GM19240 (cell line): ENCODE measurements around the gene ENTPD8.

Experiments
- DNase-seq: peaks from one replicate; pipeline ENCODE4 v3.0.0; 2011; ENCODE audit warnings: low spot score; ENCODE audit not compliant: insufficient read length

The ENTPD8 gene, protein sequence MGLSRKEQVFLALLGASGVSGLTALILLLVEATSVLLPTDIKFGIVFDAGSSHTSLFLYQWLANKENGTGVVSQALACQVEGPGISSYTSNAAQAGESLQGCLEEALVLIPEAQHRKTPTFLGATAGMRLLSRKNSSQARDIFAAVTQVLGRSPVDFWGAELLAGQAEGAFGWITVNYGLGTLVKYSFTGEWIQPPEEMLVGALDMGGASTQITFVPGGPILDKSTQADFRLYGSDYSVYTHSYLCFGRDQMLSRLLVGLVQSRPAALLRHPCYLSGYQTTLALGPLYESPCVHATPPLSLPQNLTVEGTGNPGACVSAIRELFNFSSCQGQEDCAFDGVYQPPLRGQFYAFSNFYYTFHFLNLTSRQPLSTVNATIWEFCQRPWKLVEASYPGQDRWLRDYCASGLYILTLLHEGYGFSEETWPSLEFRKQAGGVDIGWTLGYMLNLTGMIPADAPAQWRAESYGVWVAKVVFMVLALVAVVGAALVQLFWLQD

DNA sequence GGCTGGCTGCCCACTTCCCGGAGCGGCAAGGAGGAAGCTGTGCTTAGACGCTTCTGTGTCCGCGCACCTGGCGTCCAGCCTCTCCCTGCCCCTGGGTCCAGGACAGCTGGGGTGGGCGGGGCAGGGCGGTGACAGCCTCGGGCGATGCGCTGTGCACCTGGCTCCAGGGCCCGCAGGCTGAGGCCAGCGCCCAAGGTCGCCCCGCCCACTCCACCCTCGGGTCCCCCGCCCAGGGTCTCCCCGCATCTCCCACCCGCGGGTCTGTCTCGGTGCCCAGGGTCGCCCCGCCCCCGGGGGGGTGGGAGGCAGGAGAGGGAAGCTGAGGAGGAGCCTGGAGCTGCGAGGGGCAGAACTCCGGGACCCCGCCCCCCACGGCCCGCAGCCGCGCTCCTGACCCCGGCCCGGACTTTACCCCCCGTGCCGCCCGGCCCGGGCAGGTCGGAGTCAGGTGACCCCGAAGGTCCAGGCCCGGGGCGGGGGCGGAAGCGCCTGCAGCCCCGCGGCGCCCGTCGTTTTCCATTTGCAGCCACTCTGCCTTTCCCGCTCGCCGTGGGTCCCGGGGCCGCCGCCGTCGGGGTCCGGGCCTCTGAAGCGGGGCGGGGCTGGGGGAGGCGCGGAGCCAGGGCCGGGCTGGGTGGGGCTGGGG lies at the start of gene ENTPD8:
TSS of gene ENTPD8 (minus strand) at position 69 of the 646 bp plus-strand sequence. CDS start 3,072 bp downstream, outside the sequence.
- no peak for DNase-seq

DNA sequence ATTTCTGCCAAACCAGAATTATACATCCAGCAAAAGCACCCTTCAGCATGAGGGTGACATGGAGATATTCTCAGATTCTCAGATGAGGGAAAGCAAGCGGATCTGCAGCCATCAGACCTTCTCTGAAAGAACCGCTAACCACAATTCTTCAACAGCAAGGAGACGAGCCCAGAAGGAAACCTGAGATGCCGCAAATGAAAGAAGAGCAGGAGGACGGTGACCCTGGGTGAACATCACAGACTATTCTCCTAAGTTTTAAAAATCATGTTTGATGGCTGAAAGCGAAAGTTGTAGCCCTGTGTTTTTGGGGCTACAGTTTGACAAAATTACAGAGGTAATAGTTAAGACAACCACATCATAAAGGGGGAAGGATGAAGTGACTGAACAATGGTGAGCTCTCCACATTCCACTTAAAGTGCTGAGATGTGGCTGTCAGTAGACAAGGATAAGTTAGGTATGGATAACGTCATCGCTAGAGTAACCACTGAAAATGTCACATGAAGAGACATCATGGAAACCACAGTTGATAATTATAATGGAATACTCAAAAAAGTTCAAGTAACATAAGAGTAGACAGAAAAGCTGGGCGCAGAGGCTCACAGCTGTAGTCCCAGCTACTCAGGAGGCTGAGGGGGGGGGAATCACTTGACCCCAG lies 49.5 kb upstream of the ENTPD8 start:
- no peak for DNase-seq

DNA sequence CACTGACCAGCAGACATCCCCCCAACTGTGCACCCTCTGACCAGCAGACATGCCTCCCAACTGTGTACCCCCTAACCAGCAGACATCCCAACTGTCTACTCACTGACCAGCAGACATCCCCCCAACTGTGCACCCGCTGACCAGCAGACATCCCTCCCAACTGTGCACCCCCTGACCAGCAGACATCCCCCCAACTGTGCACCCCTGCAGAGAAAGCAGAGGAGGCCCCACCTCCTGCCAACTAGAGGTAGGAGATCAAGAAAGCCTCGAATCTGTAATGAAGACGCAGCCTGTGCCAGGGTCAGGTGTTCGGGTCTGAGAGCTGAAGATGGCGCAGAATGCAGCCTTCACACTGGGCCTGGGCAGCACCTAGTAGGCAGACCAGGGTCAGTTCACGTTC lies 47.7 kb upstream of the ENTPD8 start:
- DNase-seq: no peak

DNA sequence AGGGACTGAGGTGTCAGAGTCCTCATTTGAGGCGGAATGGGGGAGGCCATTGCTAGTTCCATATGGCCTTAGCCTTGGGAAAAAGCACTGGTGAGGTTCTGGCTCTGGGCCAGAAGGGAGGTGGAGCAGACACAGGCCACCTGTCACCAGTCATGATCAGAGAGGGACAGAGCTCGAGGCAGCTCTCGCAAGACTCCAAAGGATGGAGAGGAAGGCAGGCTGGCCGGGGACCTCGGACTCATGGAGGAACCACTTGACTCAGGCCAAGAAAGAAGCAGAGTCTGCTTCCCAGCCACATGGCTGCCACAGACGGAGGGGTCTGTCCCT lies 47.1 kb upstream of the ENTPD8 start:
- DNase-seq: no peak

DNA sequence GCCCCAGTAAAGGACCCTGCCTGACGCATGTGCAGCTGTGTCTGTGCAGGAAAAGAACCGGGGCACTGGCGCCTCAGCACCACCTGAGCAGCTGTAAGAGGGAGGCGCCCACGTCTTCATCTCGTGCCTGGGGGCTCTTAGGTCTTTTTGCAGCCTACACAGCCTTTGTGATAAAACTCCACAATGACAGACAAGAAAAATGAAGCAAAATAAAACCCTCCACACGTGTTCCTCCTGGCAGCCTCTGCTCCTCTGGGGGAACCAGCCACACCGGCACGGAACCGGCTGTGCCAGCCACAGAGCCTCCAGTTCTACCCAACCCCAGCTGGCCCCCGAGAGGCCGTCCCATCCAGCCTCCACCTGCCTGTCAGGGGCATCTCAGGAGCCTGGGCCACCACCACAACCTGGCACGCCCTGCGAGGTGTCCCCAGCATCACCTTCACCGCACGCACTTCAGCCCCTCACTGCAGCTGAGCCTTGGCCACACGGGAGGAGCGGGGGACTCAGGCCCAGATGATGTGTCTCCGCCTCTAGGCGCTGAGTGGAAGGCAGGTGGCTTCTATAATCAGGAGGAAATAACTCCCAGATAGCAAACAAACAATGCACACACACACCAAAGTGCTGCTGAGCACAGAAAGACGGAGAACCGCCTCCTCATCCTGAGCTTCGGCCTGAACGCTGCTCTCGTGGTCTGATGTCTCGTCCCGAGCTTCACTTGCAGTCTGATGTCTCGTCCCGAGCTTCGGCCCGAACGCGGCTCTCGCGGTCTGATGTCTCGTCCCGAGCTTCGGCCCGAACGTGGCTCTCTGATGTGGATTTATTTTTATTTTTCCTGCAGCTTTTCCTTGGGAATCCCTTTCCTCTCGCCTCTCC lies 46.5 kb upstream of the ENTPD8 start:
- DNase-seq: no peak

DNA sequence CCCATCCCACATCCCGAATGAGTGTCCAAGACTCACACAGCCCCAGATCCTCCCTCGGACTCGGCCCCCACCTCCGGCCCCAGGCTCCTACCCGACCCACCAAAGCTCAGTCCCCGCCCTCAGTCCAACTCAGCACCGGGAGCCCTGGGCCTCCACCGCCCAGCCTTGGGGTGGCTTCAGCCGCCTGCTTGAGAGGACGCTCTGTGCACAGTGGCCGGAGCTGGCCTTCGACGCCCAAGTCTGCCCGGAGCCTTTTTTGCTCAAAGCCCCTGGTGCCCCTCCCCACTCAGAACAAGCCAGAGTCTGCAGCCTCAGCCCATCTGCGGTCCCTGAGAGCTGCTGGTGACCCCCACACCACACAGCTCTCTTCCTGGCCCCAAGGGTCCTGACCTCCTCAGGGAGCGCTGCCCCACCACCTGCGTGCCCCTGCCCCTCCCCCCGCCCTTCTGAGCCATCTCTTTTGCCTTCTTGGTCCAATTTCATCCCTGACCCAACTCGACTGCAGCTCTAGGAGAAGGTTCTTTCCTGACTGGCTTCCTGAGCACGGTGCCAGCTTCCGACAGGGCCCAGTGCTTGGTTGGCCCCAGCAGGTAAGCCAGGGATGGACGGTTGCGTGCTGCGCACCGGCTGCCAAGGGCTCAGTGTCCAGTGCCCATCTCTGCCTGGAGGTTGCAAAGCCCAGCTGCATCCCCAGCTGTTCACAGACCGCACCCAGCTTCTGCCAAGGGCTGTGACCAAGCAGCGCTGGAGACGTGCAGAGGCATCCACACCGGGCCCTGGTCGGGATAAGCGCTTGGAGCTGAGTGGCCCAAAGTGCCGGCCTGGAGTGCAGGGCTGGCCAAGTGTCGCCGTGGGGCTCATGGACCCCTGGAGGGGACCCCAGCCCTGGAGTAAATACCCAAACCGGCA lies 45.6 kb upstream of the ENTPD8 start:
- DNase-seq: no peak

DNA sequence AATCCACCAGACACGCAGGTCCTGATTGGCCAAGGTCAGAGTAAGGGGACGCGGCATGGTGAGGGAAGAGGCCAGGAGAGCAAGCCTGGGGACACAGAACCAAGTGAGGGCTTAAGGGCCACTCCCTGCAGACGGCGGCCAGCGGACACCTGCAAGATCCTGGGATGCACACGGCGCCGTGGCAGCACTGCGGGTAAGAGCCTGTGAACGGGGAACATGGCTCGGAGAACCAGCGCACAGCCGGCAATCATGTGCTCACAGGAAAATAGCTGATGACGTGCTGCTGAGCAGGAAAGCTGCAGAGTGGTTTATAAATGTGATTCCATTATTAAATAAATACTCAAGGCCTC lies 45.0 kb upstream of the ENTPD8 start:
- no peak for DNase-seq

DNA sequence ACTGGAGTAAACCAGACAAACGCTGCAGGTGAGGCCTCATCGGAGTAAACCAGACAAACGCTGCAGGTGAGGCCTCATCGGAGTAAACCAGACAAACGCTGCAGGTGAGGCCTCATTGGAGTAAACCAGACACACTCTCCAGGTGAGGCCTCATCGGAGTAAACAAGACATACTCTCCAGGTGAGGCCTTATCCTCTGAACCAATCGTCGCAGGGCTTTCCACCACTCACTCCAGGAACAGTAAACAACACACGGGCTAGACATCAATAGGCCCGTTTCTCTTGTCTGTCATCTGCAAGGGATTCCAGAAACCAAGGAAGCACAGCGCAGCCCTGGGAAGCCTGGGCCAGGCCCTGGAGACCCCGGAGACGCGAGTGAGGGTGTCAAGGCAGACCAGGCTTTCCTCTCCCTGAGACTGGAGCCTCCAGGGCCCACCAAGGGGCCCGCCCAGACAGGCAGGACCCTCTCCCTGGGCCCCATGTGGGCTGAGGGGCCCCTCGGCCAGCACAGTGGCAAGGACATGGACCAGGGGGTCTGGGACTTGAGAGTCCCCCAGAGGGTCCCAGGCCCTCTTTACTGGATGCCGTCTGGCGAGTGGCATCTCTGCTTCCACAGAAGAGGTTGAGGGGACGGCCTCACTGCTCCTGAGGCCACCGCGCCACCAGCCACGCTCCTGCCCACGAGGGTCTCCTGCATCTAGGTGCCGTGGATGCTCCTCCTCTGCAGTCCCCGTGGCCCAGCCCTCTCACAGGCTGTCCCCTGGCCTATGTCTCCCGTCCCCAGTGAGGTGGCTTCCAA lies 44.4 kb upstream of the ENTPD8 start:
- no peak for DNase-seq

DNA sequence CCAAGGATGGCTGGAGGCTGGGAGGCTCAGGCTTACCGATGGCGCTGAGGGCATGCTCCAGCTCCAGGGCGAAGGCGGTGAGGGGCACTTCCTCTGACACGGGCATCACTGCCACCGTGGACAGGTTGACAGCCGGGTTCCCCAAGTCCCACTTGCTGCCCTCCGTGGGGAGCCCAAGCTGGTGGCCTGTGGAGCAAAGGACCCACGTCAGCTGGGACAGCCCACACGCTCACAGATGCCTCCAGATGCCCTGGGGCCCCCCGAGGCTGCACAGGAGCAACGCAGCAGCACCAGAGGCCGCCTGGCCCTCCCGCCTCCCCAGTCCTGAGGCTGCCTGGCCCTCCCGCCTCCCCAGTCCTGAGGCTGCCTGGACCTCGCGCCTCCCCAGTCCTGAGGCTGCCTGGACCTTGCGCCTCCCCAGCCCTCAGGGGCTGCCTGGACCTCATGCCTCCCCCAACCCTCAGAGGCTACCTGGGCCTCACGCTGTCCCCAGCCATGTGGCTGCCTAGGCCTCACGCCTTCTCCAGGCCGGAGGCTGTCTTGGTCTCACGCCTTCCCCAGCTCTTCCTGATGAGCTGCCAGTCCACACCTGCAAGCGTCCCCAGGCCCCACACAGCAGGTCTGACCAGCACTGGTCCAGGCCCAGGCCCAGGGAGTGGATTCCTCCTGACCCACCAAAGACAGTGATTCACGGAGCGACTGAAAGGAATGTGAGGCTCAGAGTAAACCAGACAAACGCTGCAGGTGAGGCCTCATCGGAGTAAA lies 43.6 kb upstream of the ENTPD8 start:
- DNase-seq: no peak

DNA sequence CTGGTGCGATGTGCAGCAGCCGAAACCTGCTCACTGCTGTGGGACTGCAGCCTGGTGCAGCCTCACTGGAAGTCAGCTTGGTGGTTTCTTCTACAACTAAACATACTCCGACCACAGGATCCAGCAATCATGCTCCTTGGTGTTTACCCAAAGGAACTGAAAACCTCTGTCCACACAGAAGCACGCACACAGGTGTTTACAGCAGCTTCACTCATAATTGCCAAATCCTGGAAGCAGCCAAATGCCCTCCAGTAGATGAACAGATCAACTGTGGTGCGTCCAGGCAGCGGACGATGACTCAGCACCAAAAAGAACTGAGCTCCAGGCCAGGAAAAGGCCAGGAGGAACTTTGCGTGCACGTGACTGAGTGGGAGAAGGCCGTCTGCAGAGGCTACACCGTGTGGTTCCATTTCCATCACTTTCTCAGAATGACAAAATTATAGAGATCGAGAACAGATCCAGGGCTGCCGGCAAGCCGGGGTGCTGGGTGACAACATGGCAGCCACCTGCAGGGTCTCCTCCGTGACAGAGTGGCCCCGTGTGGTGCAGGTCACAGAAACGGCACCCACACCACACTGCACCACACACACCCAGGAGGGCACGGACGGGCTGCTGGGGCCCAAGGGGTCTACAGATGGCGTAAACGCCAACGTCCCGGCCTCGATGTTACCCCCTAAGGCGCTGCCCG lies 41.1 kb upstream of the ENTPD8 start:
- DNase-seq: no peak

DNA sequence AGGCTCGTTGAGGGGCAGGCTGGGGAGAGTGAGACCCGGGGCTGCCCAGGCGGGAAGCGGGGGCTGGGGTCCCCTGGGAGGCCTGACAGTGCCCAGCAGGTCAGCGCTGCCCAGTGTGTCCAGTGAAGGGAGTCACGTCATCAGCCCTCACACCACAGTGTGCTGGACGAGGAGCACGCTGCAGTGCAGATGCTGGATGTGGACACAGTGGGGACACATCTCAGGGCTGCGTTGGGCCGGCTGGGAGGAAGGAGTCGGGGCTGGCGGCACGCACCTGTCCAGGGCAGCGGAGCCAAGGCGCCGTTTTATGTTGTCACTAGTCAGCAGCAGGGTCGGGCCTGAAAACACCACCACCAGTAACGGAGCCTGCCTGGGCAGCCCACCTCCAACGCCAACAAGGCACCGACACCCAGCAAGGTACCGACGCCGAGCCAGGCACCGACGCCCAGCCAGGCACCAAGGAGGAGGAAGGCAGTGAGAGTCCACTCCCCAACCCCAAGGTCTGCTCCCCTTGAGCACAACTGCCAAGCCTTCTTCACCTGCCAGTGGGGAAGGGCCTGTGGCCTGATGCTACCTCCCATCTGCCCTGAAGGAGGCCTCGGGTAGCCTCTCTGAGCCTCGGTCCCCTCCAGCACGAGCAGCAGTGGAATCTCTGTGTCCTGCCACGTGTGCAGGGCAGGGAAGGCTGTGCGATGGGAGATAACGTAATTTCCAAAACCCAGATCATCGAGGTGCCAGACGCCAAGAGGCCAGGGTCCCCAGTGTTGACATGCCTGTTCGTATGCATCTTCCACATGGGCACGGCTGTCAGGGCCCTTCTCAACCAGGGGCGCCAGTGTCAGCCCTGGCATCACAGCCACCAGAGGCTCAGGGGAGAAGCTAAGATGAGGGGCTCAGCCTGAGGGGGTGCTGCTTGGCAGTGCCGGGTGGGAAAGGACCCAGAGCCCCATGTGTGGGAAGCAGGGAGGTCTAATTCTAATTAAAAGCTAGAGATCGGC lies 39.8 kb upstream of the ENTPD8 start:
- DNase-seq: no peak

DNA sequence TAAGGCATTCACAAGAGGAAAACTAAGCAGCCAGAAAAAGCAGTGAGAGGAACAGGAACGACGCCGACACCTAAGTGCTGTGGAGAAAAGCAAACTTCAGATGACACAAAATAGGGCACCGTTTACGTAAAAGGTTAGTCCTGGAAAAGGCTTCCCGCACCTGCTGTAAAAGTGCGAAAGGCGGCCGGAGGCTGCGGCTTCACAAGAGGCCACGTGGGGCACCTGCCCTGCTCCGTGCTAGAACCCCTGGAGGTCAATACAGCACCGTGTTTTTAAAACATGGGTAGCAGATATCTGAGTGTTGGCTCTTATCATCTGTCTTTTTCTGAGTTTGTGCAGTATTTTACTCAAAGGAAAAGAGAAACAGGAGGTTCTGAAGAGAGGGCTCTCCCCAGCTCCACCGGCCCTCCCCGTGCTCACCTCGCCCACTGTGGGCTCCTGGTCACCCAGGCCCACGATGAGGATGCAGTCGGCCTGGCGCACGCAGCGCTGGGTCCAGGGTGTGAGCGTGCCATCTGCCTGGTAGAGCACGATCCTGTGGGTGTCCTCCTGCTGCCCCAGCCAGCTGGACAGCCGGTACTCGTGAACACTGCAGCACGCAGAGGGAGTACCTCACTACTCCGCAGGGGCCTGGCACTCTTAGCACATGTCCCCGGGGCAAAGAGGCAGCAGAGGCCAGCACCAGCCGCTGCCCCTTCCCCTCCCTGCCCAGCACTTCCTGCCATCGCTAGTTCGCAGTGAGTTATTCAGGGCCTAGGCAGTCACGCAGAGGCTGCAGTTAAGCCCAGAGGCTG lies 38.9 kb upstream of the ENTPD8 start:
- no peak for DNase-seq

DNA sequence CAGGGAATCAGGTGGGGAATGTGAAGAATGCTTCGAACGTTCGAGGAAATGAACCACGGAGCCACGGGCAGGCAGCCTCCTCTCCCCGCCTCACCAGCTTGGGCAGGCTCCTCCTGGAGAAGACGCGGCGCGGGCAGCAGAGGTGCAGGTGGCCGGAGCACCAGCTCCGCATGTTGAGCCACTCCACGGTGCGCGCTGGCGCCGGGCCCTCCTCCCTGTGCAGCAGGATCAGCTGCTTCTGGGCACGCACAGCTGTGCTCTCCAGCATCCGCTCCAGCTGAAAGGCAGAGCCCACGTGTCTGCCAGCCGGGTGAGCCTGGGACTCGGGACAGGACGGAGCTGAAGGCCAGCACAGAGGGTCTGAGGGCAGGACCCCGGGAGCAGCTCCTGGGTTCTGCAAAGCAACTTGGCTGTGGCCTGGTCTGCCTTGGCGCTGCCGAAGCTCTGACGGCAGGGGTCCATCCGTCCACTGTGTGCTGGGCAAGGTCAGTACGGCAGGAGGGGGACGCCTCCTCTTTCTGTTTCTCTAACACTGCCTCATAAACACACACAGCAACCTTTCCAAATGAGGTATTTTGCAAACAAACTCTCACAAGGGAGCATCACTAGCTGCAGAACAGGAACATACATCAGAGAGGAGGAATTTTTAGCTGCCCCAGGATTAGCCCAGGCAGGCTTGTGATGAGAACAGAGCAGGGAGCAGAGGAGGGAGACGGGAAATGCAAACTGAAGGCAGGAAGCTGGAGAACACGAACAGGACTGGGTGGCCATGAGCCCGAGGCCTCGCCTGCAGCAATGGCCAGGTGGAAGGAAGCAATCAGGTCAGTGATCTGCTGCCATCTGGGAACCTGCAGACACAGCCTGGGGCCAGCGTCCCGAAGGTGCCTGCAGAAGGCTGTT lies 38.1 kb upstream of the ENTPD8 start:
- DNase-seq: no peak

DNA sequence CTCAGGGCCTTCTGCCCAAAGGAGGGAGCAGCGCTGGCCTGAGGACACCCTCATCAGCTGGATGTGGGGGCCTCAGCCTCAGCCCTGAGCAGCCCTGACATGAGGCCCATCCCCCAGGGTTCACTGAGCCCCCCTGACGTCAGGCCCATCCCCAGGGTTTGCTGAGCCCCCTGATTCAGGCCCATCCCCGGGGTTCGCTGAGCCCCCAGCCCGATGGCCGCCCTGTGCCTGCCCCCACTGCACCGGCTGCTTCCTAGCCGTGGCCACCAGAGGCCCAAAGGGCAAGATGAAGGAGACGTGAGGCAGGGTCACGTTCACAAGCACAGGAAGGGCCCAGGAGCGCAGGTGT lies 37.4 kb upstream of the ENTPD8 start:
- no peak for DNase-seq
